Heart left ventricle (tissue), 16 donors: ENCODE data around the gene MRPL24. TPM values are rescaled to one million over a fixed set of nuclear protein-coding genes. Genes with fewer than 3 reads are reported as not detected.

Experiments
- ATAC-seq, 4 donors: fragments of 200-7000 bp; cut with Tn5 transposase; one replicate each; pipeline ENCODE4 v1.9.1; 2020 to 2022; ENCODE audit warnings: moderate library complexity in 4 of 4, mild to moderate bottlenecking in 3 of 4, moderate number of reproducible peaks in 1 of 4
- DNase-seq, 5 donors: peaks; one replicate each; pipeline ENCODE4 v3.0.0-alpha.2; 2020
- H3K27ac ChIP-seq, 12 donors: fragments of 200-600 bp; sonication (generic) in 4 of 12; one replicate each; pipeline versions ENCODE4 v1.5.0 to v1.8.0; 2016 to 2022; ENCODE audit warnings: mild to moderate bottlenecking in 2 of 12
- H3K27me3 ChIP-seq, 9 donors: fragments of 200-600 bp; sonication (generic) in 2 of 9; one replicate each; pipeline versions ENCODE4 v1.5.1 to v1.8.0; 2016 to 2022; ENCODE audit warnings: mild to moderate bottlenecking in 3 of 9
- H3K36me3 ChIP-seq, 9 donors: fragments of 200-600 bp; sonication (generic) in 2 of 9; one replicate each; pipeline versions ENCODE4 v1.5.0 to v1.8.0; 2018 to 2022; ENCODE audit warnings: mild to moderate bottlenecking in 2 of 9
- H3K4me1 ChIP-seq, 12 donors: fragments of 200-600 bp; sonication (generic) in 4 of 12; one replicate each; pipeline versions ENCODE4 v1.5.0 to v1.8.0; 2016 to 2022; ENCODE audit warnings: mild to moderate bottlenecking in 3 of 12
- H3K4me3 ChIP-seq, 12 donors: fragments of 200-600 bp; sonication (generic) in 4 of 12; one replicate each; pipeline versions ENCODE4 v1.5.0 to v1.8.0; 2017 to 2022; ENCODE audit warnings: mild to moderate bottlenecking in 9 of 12, moderate library complexity in 4 of 12
- H3K9me3 ChIP-seq, 12 donors: fragments of 200-600 bp; sonication (generic) in 4 of 12; one replicate each; pipeline versions ENCODE4 v1.5.0 to v1.8.0; 2016 to 2022; ENCODE audit warnings: mild to moderate bottlenecking in 1 of 12
- POLR2A ChIP-seq, 2 donors: fragments of 450-650 bp; IDR thresholded peaks; one replicate each; pipeline ENCODE4 v1.6.1; 2017; ENCODE audit warnings: antibody characterized with exemption in 2 of 2, mild to moderate bottlenecking in 2 of 2, moderate library complexity in 2 of 2
- WGBS, 4 donors: extraction: QIAGEN DNeasy Blood & Tissue Kit in 2 of 4; methylation state at CpG; one replicate each; pipeline versions ENCODE4 v1.1.5 to v1.1.7; 2013 to 2018; 5-methylcytosine and 5-hydroxymethylcytosine counted together
- intact Hi-C, 10 donors: fragments of 100-400 bp; cut with DNase I; formaldehyde crosslinking; loops; one replicate each; pipeline versions ENCODE4 v1.11.1 to v1.14.2; 2022
- polyA plus RNA-seq, 2 donors: library from polyadenylated mRNA; stranded (reverse); fragments of 200-250 nt; gene quantifications; one replicate each; pipeline ENCODE4 v1.2.3, GENCODE V29; 2013
- total RNA-seq, 9 donors: library from RNA; depleted of rRNA in 2 of 9; stranded (reverse); fragments of >200 nt in 2 of 9; fragmentation: NEBNext Ultra II Directional in 3 of 9; extraction: Animal tissue kit (Norgen Biotek cat#: 25700) in 3 of 9; gene quantifications; one replicate each; pipeline versions ENCODE4 v1.1.0 to v1.2.4, GENCODE V29; 2016 to 2023
- TF ChIP-seq, protein P1 (sequence below), 12 donors: fragments of 200-600 bp; sonication (generic) in 4 of 12; IDR thresholded peaks; one replicate each; pipeline versions ENCODE4 v1.5.0 to v1.8.0; 2018 to 2022; ENCODE audit warnings: antibody characterized with exemption in 12 of 12, mild to moderate bottlenecking in 5 of 12
- donor health status: ischemic (EF 13 %, LVEDD 7.1; RV severe dilation, severe dysfunction).
- donor health status: healthy with polysubstance abuse.
- donor health status: DM: no; HTN: yes; CAD: no.
- donor health status: DM: no; HTN: no; CAD: no.
- donor health status: ischemic (EF 25% LVEDD 6.9; RV normal size, moderate dysfunction).
- donor health status: ischemic (EF 25% LVEDD 5.7; RV mildly dilated, moderate dysfunction).
- donor health status: healthy.
- donor health status: DM: yes; HTN: yes; CAD: no.
- donor health status: ischemic (EF 35%, LVEDD 5.7; RV mildly dilated, moderate dysfunction).
- donor health status: nonischemic (EF 11% LVEDD 7.7; RV severe dilation, severe dysfunction).
- donor health status: DM: yes; HTN: yes; CAD: no.
- donor health status: PGD.
- donor health status: ischemic (EF 29% LVEDD 5.4; RV normal size, mild dysfunction).
- donor health status: nonischemic (EF 23%, LVEDD 6.1; RV moderate dilation, normal function).

Gene MRPL24
- total and polyA plus RNA-seq, 11 donors = 74.8 to 230 (median 84.8) TPM

DNA sequence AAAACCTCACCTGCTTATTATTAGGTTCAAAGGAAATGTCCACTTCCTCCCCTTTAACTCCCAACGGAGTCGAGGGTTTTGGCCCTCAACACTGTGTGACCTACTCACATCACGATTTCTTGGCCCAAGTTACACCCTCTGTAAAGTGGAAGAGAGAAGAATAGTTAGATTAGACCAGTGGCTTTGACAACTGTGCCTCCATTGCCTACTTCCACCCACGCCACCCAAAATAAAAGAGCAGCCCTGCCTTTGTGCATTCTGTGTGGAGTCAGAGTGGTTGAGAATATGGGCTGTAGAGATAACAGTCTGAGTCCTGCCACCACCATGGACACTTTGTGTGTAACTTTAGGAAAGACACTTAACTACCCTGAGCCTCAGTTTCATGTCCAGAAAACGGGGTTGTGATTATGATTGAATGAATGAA lies 14.7 kb upstream of the MRPL24 start:
- H3K9me3 ChIP-seq = no peaks in the 10 kb centered on the region
- TF ChIP-seq, protein P1, sequence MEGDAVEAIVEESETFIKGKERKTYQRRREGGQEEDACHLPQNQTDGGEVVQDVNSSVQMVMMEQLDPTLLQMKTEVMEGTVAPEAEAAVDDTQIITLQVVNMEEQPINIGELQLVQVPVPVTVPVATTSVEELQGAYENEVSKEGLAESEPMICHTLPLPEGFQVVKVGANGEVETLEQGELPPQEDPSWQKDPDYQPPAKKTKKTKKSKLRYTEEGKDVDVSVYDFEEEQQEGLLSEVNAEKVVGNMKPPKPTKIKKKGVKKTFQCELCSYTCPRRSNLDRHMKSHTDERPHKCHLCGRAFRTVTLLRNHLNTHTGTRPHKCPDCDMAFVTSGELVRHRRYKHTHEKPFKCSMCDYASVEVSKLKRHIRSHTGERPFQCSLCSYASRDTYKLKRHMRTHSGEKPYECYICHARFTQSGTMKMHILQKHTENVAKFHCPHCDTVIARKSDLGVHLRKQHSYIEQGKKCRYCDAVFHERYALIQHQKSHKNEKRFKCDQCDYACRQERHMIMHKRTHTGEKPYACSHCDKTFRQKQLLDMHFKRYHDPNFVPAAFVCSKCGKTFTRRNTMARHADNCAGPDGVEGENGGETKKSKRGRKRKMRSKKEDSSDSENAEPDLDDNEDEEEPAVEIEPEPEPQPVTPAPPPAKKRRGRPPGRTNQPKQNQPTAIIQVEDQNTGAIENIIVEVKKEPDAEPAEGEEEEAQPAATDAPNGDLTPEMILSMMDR (IDR thresholded peaks at IDR 0.05) = no peak
- no peak for TF ChIP-seq POLR2A (IDR thresholded peaks at IDR 0.05)
- intact Hi-C loops = no loop called here
- H3K4me1 ChIP-seq = peaks cover 0 to 24% (median 11%) of the 10 kb centered on the region in 12 donors
- H3K4me3 ChIP-seq = no peak overlapping the region
- ATAC-seq = no peak
- H3K27ac ChIP-seq = peak overlapping the region in 2 of 12 donors; percentile 0 to 22
- no peaks in the 10 kb centered on the region for H3K27me3 ChIP-seq
- H3K36me3 ChIP-seq = no peaks in the 10 kb centered on the region
- no peak for DNase-seq
- WGBS, 4 donors = 38 to 46% (median 43%) methylated on average over 5 of the region's 5 CpGs

DNA sequence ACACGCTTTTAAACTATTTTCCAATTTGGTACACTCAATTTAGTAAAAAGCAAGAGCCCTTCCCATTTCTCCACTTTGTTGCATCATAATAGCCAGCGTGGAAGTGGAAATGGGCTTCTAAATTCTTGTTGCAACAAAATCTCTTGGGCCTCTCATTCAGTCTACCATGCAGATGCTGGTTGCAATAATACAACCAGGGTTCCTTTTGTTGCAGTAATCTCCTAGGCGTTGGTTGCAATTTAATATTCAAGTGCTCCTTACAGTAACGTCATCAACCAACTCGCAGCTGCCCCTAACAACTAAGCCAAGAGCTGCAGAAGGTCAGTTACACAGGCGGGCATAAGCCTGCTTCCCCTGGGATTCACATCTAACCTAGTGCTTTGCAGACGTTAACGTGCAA lies 13.3 kb upstream of the MRPL24 start:
- H3K36me3 ChIP-seq = no peaks in the 10 kb centered on the region
- no peaks in the 10 kb centered on the region for H3K27me3 ChIP-seq
- no peak overlapping the region for H3K27ac ChIP-seq
- DNase-seq (no peak), ATAC-seq (no peak)
- intact Hi-C loops = loop anchor here in 1 of 10 donors (5.0 kb wide), 1 partner anchor 252 kb away; the partner anchor contains the start of gene MEF2D
- H3K4me1 ChIP-seq = peaks cover 6 to 37% (median 23%) of the 10 kb centered on the region in 12 donors
- no peak overlapping the region for H3K4me3 ChIP-seq
- 72 to 80% (median 76%) methylated on average over 8 of the region's 8 CpGs for WGBS, 4 donors
- H3K9me3 ChIP-seq = no peaks in the 10 kb centered on the region
- TF ChIP-seq, protein P1 (IDR thresholded peaks at IDR 0.05) = no peak
- TF ChIP-seq POLR2A (IDR thresholded peaks at IDR 0.05) = no peak

DNA sequence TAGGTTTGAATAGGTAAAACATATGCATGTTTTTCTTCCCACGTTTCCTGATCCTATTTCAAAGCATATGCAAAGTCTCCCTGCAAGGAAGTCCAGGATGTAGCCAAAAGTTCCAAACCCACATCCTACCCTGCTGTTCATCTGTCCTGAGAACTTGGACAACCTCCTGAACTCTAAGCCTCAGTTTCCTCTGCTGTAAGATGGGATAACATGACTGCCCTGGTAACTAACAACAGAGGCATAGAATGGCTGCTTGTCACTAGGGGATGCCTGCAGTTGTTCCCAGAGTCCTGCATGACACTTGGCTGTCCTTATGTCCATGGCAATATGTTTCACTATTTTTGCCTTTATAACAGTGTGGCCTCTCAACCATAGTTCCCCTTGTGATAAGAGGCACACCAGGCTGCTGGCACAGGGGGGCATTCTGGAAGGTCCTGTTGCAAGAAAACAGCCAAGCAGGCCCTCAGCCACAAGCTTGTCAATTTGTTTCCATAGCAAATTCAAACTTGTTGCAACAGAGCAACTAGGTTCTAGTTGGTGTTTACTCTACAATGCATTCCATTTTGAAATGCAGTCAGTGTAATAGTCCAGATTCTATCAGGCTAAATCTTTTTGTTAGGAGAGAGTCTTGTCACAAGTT lies 12.1 kb upstream of the MRPL24 start:
- ATAC-seq = no peak
- Histone ChIP-seq H3K4me1 (peaks cover 11 to 50% (median 36%) of the 10 kb centered on the region in 12 donors), H3K9me3 (no peaks in the 10 kb centered on the region), H3K27ac (peak overlapping the region in 9 of 12 donors; percentile 96 to 100 (median 99)), H3K36me3 (no peaks in the 10 kb centered on the region), H3K4me3 (peak overlapping the region in 11 of 12 donors; percentile 72 to 100 (median 96)), H3K27me3 (no peaks in the 10 kb centered on the region)
- intact Hi-C loops = loop anchor here in 4 of 10 donors (1.0 to 5.0 kb wide), 3 partner anchors 13 to 251 kb away; partner anchors contain the start of genes PRCC (in 2 of the 4) and MEF2D (in 1 of the 4)
- DNase-seq = no peak
- TF ChIP-seq, protein P1 (IDR thresholded peaks at IDR 0.05) = no peak
- TF ChIP-seq POLR2A (IDR thresholded peaks at IDR 0.05) = no peak
- WGBS, 4 donors = 12 to 31% (median 24%) methylated on average over 1 of the region's 1 CpG

DNA sequence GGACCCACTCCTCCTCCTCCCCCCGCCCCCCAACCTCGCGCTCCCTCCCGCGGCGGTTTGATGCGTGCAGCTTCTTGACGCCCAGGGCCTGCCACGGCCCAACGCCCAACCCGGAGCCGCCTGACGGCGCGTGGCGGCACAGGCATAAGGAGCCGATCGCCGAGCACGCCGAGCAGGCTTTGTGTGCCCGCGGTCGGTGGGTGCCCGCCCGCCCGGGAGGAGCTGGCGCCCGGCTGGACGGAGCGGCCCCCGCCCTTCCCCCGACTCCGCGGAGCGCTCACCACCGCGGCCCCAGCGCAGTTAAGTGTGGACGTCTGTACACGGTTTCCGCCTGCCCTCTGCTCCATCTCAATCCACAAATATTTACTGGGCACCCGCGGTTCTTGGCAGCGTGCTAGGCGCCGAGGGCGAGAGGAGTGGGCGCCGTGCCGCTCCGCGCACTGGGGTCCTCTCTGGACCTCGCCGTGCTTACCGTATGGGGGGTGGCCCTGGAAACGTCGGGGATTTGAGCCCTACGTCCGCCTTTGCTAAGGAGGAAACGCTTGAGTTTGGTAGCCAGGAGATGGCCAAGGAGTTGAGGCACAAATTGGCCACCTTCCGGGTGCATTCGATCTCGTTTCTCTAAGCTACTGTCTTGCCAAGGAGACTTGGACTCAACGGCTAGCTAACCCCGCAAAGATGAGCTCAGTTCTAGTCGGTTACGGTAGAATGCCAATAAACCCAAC lies 11.0 kb upstream of the MRPL24 start:
- intact Hi-C loops = loop anchor here in 4 of 10 donors (1.0 to 5.0 kb wide), 4 partner anchors 14 to 250 kb away; partner anchors contain the start of genes PRCC (in 3 of the 4) and MEF2D (in 1 of the 4)
- Histone ChIP-seq H3K4me1 (peaks cover 17 to 58% (median 44%) of the 10 kb centered on the region in 12 donors), H3K27me3 (no peaks in the 10 kb centered on the region), H3K4me3 (peak overlapping the region; percentile 72 to 100 (median 96)), H3K36me3 (no peaks in the 10 kb centered on the region), H3K9me3 (no peaks in the 10 kb centered on the region), H3K27ac (peak overlapping the region; percentile 96 to 100 (median 99))
- WGBS, 4 donors = 0 to 1% (median 1%) methylated on average over 12 to 68 of the region's 68 CpGs
- ATAC-seq = peak; percentile 72 to 89 (median 82)
- TF ChIP-seq POLR2A (IDR thresholded peaks at IDR 0.05) = peak in 1 of 2 donors; percentile 73
- TF ChIP-seq, protein P1 (IDR thresholded peaks at IDR 0.05) = peak in 1 of 12 donors; percentile 36
- DNase-seq = peak; percentile 98 to 99 (median 99)
